Posterior cingulate gyrus (tissue), 11 donors: ENCODE results near the gene KIRREL3.

Source experiments
- DNase-seq, 10 donors: peaks; one replicate each; pipeline versions ENCODE4 v3.0.0 to v3.0.0-alpha.2; 2020 to 2021; ENCODE audit warnings: mixed read lengths in 3 of 10
- intact Hi-C: fragments of 100-400 bp; cut with DNase I; formaldehyde crosslinking; loops from one replicate; pipeline ENCODE4 v1.15.1; 2023

KIRREL3 gene

GRCh38 chr11:126624506-126624905, 376.1 kb downstream of the KIRREL3 start:
- intact Hi-C loops = no loop called here
- DNase-seq = no peak

GRCh38 chr11:126619516-126619915, 381.1 kb downstream of the KIRREL3 start:
- intact Hi-C loops = no loop called here
- no peak for DNase-seq

- no peak for DNase-seq
- intact Hi-C loops = no loop called here
These were observed 384.7 kb downstream of the KIRREL3 start for GRCh38 chr11:126615845-126616244.

- intact Hi-C loops = no loop called here
- no peak for DNase-seq
These were observed 387.3 kb downstream of the KIRREL3 start for GRCh38 chr11:126613272-126613671.

GRCh38 chr11:126612671-126613070, 387.9 kb downstream of the KIRREL3 start:
- intact Hi-C loops = no loop called here
- no peak for DNase-seq

- no peak for DNase-seq
- intact Hi-C loops = no loop called here
These were observed 389.1 kb downstream of the KIRREL3 start for GRCh38 chr11:126611438-126611837.

- no peak for DNase-seq
- intact Hi-C loops = loop anchor here (10.0 kb wide), 1 partner anchor 736 kb away; no protein-coding TSS in a partner anchor
These were observed 391.9 kb downstream of the KIRREL3 start for GRCh38 chr11:126608658-126609057.

- intact Hi-C loops = loop anchor here (2.0 to 10.0 kb wide), 2 partner anchors 383 to 737 kb away; no protein-coding TSS in a partner anchor
- DNase-seq = peak in 1 of 10 donors; percentile 82
These were observed 392.6 kb downstream of the KIRREL3 start for GRCh38 chr11:126607776-126608541.

- DNase-seq = peak; percentile 48 to 96 (median 76)
- intact Hi-C loops = loop anchor here (2.0 to 10.0 kb wide), 2 partner anchors 383 to 737 kb away; no protein-coding TSS in a partner anchor
These were observed 393.2 kb downstream of the KIRREL3 start for GRCh38 chr11:126607374-126607773.

GRCh38 chr11:126606484-126606883, 394.1 kb downstream of the KIRREL3 start:
- DNase-seq = no peak
- intact Hi-C loops = loop anchor here (2.0 to 10.0 kb wide), 2 partner anchors 384 to 738 kb away; no protein-coding TSS in a partner anchor

- intact Hi-C loops = loop anchor here (10.0 kb wide), 1 partner anchor 740 kb away; no protein-coding TSS in a partner anchor
These were observed 396.1 kb downstream of the KIRREL3 start for GRCh38 chr11:126604461-126604860.

GRCh38 chr11:126603486-126603885, 397.1 kb downstream of the KIRREL3 start:
- intact Hi-C loops = loop anchor here (10.0 kb wide), 1 partner anchor 741 kb away; no protein-coding TSS in a partner anchor
- peak in 2 of 10 donors; percentile 67 to 82 for DNase-seq

More at GRCh38 chr11:126604461-126604860, 396.1 kb downstream of the KIRREL3 start:
- DNase-seq = peak in 2 of 10 donors; percentile 24 to 46

- intact Hi-C loops = loop anchor here (10.0 kb wide), 1 partner anchor 742 kb away; no protein-coding TSS in a partner anchor
- peak in 5 of 10 donors; percentile 33 to 89 (median 72) for DNase-seq
These were observed 397.6 kb downstream of the KIRREL3 start for GRCh38 chr11:126602993-126603392.

- peak in 1 of 10 donors; percentile 55 for DNase-seq
- intact Hi-C loops = loop anchor here (10.0 kb wide), 1 partner anchor 742 kb away; no protein-coding TSS in a partner anchor
These were observed 398.1 kb downstream of the KIRREL3 start for GRCh38 chr11:126602349-126602940.

GRCh38 chr11:126601550-126602215, 398.9 kb downstream of the KIRREL3 start:
- DNase-seq = peak in 2 of 10 donors; percentile 49 to 85
- intact Hi-C loops = loop anchor here (10.0 kb wide), 1 partner anchor 743 kb away; no protein-coding TSS in a partner anchor

GRCh38 chr11:126601136-126601535, 399.4 kb downstream of the KIRREL3 start:
- DNase-seq = peak in 1 of 10 donors; percentile 52
- intact Hi-C loops = loop anchor here (10.0 kb wide), 1 partner anchor 744 kb away; no protein-coding TSS in a partner anchor

GRCh38 chr11:126599217-126599897, 401.2 kb downstream of the KIRREL3 start:
- intact Hi-C loops = no loop called here
- DNase-seq = peak in 1 of 10 donors; percentile 24

- intact Hi-C loops = no loop called here
- peak in 1 of 10 donors; percentile 18 for DNase-seq
These were observed 402.0 kb downstream of the KIRREL3 start for GRCh38 chr11:126598344-126599216.

- intact Hi-C loops = no loop called here
- peak in 1 of 10 donors; percentile 66 for DNase-seq
These were observed 403.5 kb downstream of the KIRREL3 start for GRCh38 chr11:126597041-126597440.
